MM.1S (cell line): ENCODE measurements around the gene EZH1.

ENCODE experiments used
- DNase-seq: peaks from one replicate; pipeline ENCODE4 v3.0.0-alpha.2; 2015
- H2AFZ ChIP-seq: fragments of 300-600 bp; sonication (generic); 2 replicates; pipeline ENCODE4 v1.6.0; 2016; ENCODE audit warnings: antibody characterized with exemption, low read length
- H3F3A ChIP-seq: fragments of 300-600 bp; sonication (generic); 2 replicates; pipeline ENCODE4 v1.6.1; 2016; ENCODE audit warnings: mild to moderate bottlenecking, antibody characterized with exemption, low read length, moderate library complexity, mixed read lengths; ENCODE audit not compliant: insufficient read depth
- H3K27ac ChIP-seq: fragments of 300-600 bp; sonication (generic); 2 replicates; pipeline ENCODE4 v1.5.1; 2016; ENCODE audit warnings: mild to moderate bottlenecking, low read length
- H3K27me3 ChIP-seq: fragments of 300-600 bp; sonication (generic); replicated peaks from 2 replicates; pipeline ENCODE4 v1.6.0; 2016; ENCODE audit warnings: low read length; ENCODE audit not compliant: insufficient read depth
- H3K36me3 ChIP-seq: fragments of 300-600 bp; sonication (generic); replicated peaks from 2 replicates; pipeline ENCODE4 v1.6.1; 2016; ENCODE audit warnings: mild to moderate bottlenecking, low read length, mixed read lengths; ENCODE audit not compliant: insufficient read depth
- H3K4me1 ChIP-seq: fragments of 300-600 bp; sonication (generic); 2 replicates; pipeline ENCODE4 v1.6.1; 2016; ENCODE audit warnings: low read length, mixed read lengths
- H3K4me2 ChIP-seq: fragments of 300-600 bp; sonication (generic); 2 replicates; pipeline ENCODE4 v1.6.0; 2016; ENCODE audit warnings: low read depth, low read length
- H3K4me3 ChIP-seq: fragments of 300-600 bp; sonication (generic); 2 replicates; pipeline ENCODE4 v1.5.1; 2016; ENCODE audit warnings: low read length, mixed read lengths
- H3K79me2 ChIP-seq: fragments of 300-600 bp; sonication (generic); 2 replicates; pipeline ENCODE4 v1.6.1; 2016; ENCODE audit warnings: mixed run types, low read length, mixed read lengths
- H3K9ac ChIP-seq: fragments of 300-600 bp; sonication (generic); 2 replicates; pipeline ENCODE4 v1.6.1; 2016; ENCODE audit warnings: low read length, mixed read lengths
- H3K9me2 ChIP-seq: fragments of 300-600 bp; sonication (generic); replicated peaks from 2 replicates; pipeline ENCODE4 v1.6.1; 2016; ENCODE audit warnings: mild to moderate bottlenecking, low read length, mixed read lengths; ENCODE audit not compliant: insufficient read depth
- H3K9me3 ChIP-seq: fragments of 300-600 bp; sonication (generic); replicated peaks from 2 replicates; pipeline ENCODE4 v1.6.1; 2016; ENCODE audit warnings: mild to moderate bottlenecking, low read length, mixed read lengths; ENCODE audit not compliant: insufficient read depth
- H4K20me1 ChIP-seq: fragments of 300-600 bp; sonication (generic); 2 replicates; pipeline ENCODE4 v1.6.1; 2016; ENCODE audit warnings: mild to moderate bottlenecking, low read length, moderate library complexity, mixed read lengths; ENCODE audit not compliant: insufficient read depth
- CTCF ChIP-seq: fragments of 300-600 bp; sonication (generic); IDR thresholded peaks from 2 replicates; pipeline ENCODE4 v1.5.1; 2016; ENCODE audit warnings: antibody characterized with exemption, low read length, mixed read lengths
- EZH2 ChIP-seq: fragments of 300-600 bp; sonication (generic); optimal IDR thresholded peaks from 2 replicates; pipeline ENCODE3; 2017; ENCODE audit warnings: low read depth, mild to moderate bottlenecking, antibody characterized with exemption, low read length, mixed read lengths
- EZH2phosphoT487 ChIP-seq: fragments of 300-600 bp; sonication (generic); IDR thresholded peaks from 2 replicates; pipeline ENCODE4 v1.6.1; 2018; ENCODE audit warnings: antibody characterized with exemption, low read length

EZH1 gene

GRCh38 chr17:42681976-42682721 lies 62.7 kb downstream of the EZH1 start, which contains the start of gene CNTNAP1:
Gene CNTNAP1, plus strand, starts transcription at chr17:42682531. Its CDS starts 299 bp downstream, at chr17:42682830.
- DNase-seq, result peak; percentile 60
- H3K4me1 ChIP-seq, result peaks cover 18% of the 10 kb centered on the region
- H3K27ac ChIP-seq, result peak within 1 kb of the TSS; percentile 76
- H3K9me2 ChIP-seq, result no peaks in the 10 kb centered on the region
- no peak for TF ChIP-seq CTCF
- no peak for TF ChIP-seq EZH2phosphoT487
- TF ChIP-seq EZH2, result no peak
- peak within 1 kb of the TSS; percentile 95 for H3K4me3 ChIP-seq
- H3K36me3 ChIP-seq, result no peaks in the 10 kb centered on the region
- H4K20me1 ChIP-seq, result no peaks in the 10 kb centered on the region
- H3K27me3 ChIP-seq, result no peaks in the 10 kb centered on the region
- H2AFZ ChIP-seq, result peak within 1 kb of the TSS; percentile 93
- peaks cover 33% of the 10 kb centered on the region for H3F3A ChIP-seq
- H3K4me2 ChIP-seq, result peak within 1 kb of the TSS; percentile 100
- no peaks in the 10 kb centered on the region for H3K9me3 ChIP-seq
- peak within 1 kb of the TSS; percentile 70 for H3K9ac ChIP-seq
- H3K79me2 ChIP-seq, result peaks cover 15% of the 10 kb centered on the region

DNA sequence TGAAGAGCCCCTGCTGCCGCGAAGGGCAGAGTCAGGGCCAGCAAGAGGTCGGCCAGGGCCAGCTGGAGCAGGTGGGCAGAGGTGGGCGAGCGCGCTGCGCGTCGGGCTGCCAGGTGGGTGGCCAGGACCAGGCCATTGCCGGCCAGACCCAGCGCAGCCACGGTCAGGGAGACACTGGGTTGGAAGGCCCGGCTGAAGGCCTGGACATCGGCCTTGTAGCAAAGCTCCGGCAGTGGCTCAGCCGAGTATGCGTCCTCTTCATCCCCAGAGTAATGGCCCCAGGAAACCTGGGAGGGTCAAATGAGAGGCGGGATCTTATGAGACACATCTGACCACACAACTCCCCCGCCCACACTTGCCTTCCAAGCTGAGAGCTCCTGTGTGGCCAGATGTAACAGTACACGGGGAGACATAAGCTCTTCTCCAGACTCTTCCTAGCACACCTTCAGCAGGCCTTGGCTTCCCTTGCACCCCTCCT lies 64.5 kb downstream of the EZH1 start:
- Histone ChIP-seq H3K9me3 (no peaks in the 10 kb centered on the region), H3K4me3 (peak overlapping the region; percentile 62), H3K4me1 (peaks cover 18% of the 10 kb centered on the region), H4K20me1 (no peaks in the 10 kb centered on the region), H3K4me2 (peak overlapping the region; percentile 90), H3K36me3 (no peaks in the 10 kb centered on the region), H3K79me2 (peaks cover 30% of the 10 kb centered on the region), H3F3A (peaks cover 36% of the 10 kb centered on the region), H3K9ac (peak overlapping the region; percentile 83; the same call in 1 of the 2 replicates), H3K27ac (peak overlapping the region; percentile 93; the same call in 1 of the 2 replicates), H2AFZ (peak overlapping the region; percentile 84; the same call in 1 of the 2 replicates), H3K9me2 (no peaks in the 10 kb centered on the region), H3K27me3 (no peaks in the 10 kb centered on the region)
- TF ChIP-seq EZH2, result no peak
- no peak for TF ChIP-seq EZH2phosphoT487
- peak; percentile 7 for DNase-seq

DNA sequence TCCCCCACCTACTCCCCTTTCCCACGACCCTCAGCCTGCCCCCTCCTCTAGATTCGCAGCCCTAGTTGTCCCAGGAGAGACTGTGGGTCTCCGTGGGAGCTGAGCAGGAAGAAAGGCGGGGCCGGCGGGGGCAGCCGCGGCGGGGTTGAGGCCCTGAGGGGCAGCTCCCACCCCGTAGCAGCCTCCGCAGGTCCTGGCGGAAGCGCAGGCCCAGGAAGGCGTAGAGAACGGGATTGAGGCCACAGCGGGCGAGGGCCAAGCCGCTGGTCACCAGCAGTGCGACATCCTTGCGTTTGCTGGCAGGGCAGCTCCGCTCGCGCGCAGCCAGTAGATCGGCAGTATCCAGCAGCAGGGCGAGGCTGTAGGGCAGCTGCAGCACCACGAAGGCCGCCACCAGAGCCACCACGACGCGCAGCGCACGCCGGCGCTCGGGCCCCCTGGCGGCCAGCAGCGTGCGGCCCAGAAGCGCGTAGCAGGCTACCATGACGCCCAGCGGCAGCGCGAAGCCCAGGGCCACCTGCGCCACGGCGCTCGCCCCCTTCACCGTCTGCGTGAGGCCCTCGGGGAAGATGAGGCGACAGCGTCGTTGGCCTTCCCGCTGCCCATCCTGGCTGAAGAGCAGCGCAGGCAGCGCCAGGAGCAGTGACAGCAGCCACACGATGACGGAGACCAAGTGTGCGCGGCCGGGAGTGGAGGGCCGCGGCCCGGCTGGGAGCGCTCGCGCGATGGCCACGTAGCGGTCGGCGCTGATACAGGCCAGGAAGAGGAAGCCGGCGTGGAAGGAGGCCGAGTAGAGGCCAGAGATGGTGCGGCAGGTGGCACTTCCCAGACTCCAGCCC lies 65.1 kb downstream of the EZH1 start:
- DNase-seq, result peak; percentile 87
- peak overlapping the region; percentile 93 for H3K27ac ChIP-seq
- no peaks in the 10 kb centered on the region for H3K9me3 ChIP-seq
- peak overlapping the region; percentile 62 for H3K4me3 ChIP-seq
- no peaks in the 10 kb centered on the region for H3K9me2 ChIP-seq
- peak overlapping the region; percentile 90 for H3K4me2 ChIP-seq
- H2AFZ ChIP-seq, result peak overlapping the region; percentile 84
- H3K27me3 ChIP-seq, result no peaks in the 10 kb centered on the region
- H3F3A ChIP-seq, result peaks cover 36% of the 10 kb centered on the region
- H3K9ac ChIP-seq, result peak overlapping the region; percentile 83
- H3K79me2 ChIP-seq, result peaks cover 36% of the 10 kb centered on the region
- TF ChIP-seq CTCF (peak; percentile 88), EZH2phosphoT487 (no peak), EZH2 (no peak)
- H3K36me3 ChIP-seq, result no peaks in the 10 kb centered on the region
- peaks cover 19% of the 10 kb centered on the region for H3K4me1 ChIP-seq
- H4K20me1 ChIP-seq, result no peaks in the 10 kb centered on the region
